Ishikawa (cell line): Measurements from ENCODE around the gene FAM135A.

Experiments used
- CEBPB ChIP-seq: IDR thresholded peaks from 2 replicates; pipeline ENCODE4 v1.6.1; 2012
- CREB1 ChIP-seq: IDR thresholded peaks from 2 replicates; pipeline ENCODE4 v1.6.1; 2012; ENCODE audit warnings: low read depth
- EGR1 ChIP-seq: IDR thresholded peaks from 2 replicates; pipeline ENCODE4 v1.6.1; 2012
- EP300 ChIP-seq: IDR thresholded peaks from 2 replicates; pipeline ENCODE4 v1.6.1; 2012; ENCODE audit warnings: borderline replicate concordance
- NFIC ChIP-seq: IDR thresholded peaks from 2 replicates; pipeline ENCODE4 v1.6.1; 2012
- TCF12 ChIP-seq: IDR thresholded peaks from 2 replicates; pipeline ENCODE4 v1.6.1; 2012; ENCODE audit warnings: low read depth
- YY1 ChIP-seq: IDR thresholded peaks from 2 replicates; pipeline ENCODE4 v1.6.1; 2012; ENCODE audit warnings: low read depth
- ZBTB7A ChIP-seq: IDR thresholded peaks from 2 replicates; pipeline ENCODE4 v1.6.1; 2012; ENCODE audit warnings: low read depth

GRCh38 chr6:70524721-70525286 lies 111.5 kb downstream of the FAM135A start:
- no peak for TF ChIP-seq CREB1
- TF ChIP-seq EP300: no peak
- TF ChIP-seq ZBTB7A: no peak
- TF ChIP-seq CEBPB: no peak
- TF ChIP-seq TCF12: no peak
- TF ChIP-seq YY1: no peak
- no peak for TF ChIP-seq NFIC
- TF ChIP-seq EGR1: no peak
